Activated CD4-positive, alpha-beta memory T cell treated with anti-CD3 and anti-CD28 coated beads for 36 hours (primary cell): ENCODE measurements around the gene ZNF556. TPM values are rescaled to one million over a fixed set of nuclear protein-coding genes. Genes with fewer than 3 reads are reported as not detected.
"Not testable (repeated sequence)": the region's sequence is repeated elsewhere in the genome, so short reads cannot be mapped to it uniquely, and the experiment has no call there.

ENCODE experiments used
- CTCF ChIA-PET: fragments of 350-600 bp; sonication (Branson Sonifier 250); formaldehyde crosslinking; loops from one replicate; lab custom pipeline; 2021; ENCODE audit warnings: antibody characterized with exemption, inconsistent platforms; lab: Charles Lee
- POLR2A ChIA-PET: fragments of 350-600 bp; sonication (Branson Sonifier 250); formaldehyde crosslinking; loops from one replicate; lab custom pipeline; 2021; ENCODE audit warnings: antibody characterized with exemption; lab: Charles Lee
- DNase-seq: peaks from one replicate; pipeline ENCODE4 v3.0.0-alpha.2; 2020
- H3K27ac Mint-ChIP-seq: one replicate; pipeline ENCODE4 v1.8.0; 2021; ENCODE audit warnings: mixed read lengths
- H3K27me3 Mint-ChIP-seq: one replicate; pipeline ENCODE4 v1.8.0; 2021; ENCODE audit warnings: mixed read lengths
- H3K36me3 Mint-ChIP-seq: one replicate; pipeline ENCODE4 v1.8.0; 2021; ENCODE audit warnings: mixed read lengths
- H3K4me1 Mint-ChIP-seq: one replicate; pipeline ENCODE4 v1.8.0; 2021; ENCODE audit warnings: low read depth, mixed read lengths
- H3K4me3 Mint-ChIP-seq: one replicate; pipeline ENCODE4 v1.8.0; 2021; ENCODE audit warnings: mild to moderate bottlenecking, mixed read lengths
- H3K9me3 Mint-ChIP-seq: one replicate; pipeline ENCODE4 v1.8.0; 2021; ENCODE audit warnings: mixed read lengths
- intact Hi-C: fragments of 100-400 bp; cut with micrococcal nuclease; formaldehyde crosslinking; loops from one replicate; pipeline ENCODE4 v1.15.1; 2023
- total RNA-seq, 2 experiments: library from RNA; stranded (reverse); gene quantifications; one replicate each; pipeline ENCODE4 v1.2.3, GENCODE V29; 2021

The ZNF556 gene
- total RNA-seq, 2 experiments from 2014 or later: not detected

DNA sequence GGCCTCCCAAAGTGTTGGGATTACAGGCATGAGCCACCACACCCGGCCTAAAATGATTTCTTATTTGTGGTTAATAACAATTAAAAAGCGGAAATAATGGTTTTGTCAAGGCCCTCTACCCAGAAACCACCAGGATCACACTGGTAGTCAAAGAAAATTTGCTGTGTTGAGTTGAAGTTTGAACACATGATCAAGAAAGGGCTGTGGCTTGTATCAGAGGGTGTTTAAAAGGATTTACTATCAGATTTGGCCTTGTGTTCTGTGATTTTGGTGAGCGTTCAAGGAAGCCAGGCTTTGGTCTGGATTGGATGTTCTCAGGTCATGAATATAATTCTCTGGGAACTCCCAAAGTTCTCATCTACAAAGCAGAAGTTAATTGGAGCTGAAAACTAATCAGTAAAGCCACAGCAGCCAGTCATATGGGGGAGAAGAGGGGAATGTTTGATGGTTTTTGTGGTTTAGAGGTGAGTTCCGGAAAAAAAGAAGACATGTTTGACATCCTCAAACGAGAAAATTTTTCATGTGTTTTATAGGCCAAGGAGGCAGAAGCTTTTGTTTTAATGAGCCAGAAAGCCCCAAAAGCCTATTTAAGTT lies 10.6 kb upstream of the ZNF556 start:
- no peak for DNase-seq
- POLR2A ChIA-PET: interaction anchor here (1.8 kb wide), 1 partner anchor 78 kb away, joined by 5 read pairs; no protein-coding TSS in a partner anchor
- CTCF ChIA-PET: interaction anchor here (0.9 to 1.3 kb wide), 3 partner anchors 15 to 179 kb away, joined by 3 to 5 read pairs (median 3); partner anchors contain the start of gene ZNF555
- H3K27ac Mint-ChIP-seq: peak overlapping the region; percentile 64
- peaks cover 46% of the 10 kb centered on the region for H3K9me3 Mint-ChIP-seq
- no peaks in the 10 kb centered on the region for H3K27me3 Mint-ChIP-seq
- peaks cover 40% of the 10 kb centered on the region for H3K36me3 Mint-ChIP-seq
- no peak overlapping the region for H3K4me3 Mint-ChIP-seq
- intact Hi-C loops: no loop called here
- peaks cover 17% of the 10 kb centered on the region for H3K4me1 Mint-ChIP-seq

DNA sequence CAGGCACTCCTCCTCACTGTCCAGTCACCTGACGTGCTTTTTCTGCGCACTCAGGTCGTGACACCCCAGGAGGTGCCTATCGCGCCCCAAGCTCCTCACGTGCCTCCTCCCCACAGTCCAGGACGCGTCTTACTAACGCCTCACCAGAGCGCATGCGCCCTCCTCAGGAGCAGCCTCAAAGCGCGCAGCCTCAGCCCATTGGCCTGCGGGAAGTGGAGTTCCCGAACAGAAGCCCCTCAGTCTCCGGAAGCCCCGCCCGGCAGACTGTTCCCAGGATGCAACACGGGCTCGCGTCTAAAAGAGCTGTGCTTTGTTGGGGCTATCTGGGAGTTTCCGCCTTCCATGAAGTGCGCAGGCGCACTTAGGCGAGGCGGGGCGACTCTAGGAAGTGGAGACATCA lies 8.3 kb upstream of the ZNF556 start:
- Mint-ChIP-seq H3K27ac (no peak overlapping the region), H3K4me1 (peaks cover 17% of the 10 kb centered on the region), H3K4me3 (no peak overlapping the region), H3K9me3 (peaks cover 23% of the 10 kb centered on the region), H3K27me3 (no peaks in the 10 kb centered on the region), H3K36me3 (peaks cover 17% of the 10 kb centered on the region)
- intact Hi-C loops: no loop called here
- CTCF ChIA-PET: interaction anchor here (1.0 kb wide), 1 partner anchor 18 kb away, joined by 4 read pairs; the partner anchor contains the start of gene ZNF555
- DNase-seq: no peak
- POLR2A ChIA-PET: no interaction called here

DNA sequence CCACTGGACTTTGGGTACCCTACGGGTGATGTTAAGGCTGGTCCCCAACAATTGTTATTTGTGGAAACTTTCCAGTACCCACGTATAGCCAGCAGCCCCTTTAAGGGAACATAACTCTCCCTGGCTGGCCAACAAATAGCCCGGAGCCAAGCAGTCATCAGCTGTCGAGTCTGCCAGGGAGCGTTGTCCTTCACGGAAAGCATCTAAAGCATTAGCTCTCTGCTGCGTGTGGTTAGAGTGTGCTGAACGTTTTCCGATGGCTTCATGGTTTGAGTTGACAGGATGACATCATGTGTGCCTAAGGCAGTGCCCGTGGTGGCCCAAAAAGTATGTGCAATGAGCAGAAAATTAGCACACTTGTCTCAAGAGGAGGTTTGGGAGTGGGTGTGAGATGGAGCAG lies 3.3 kb upstream of the ZNF556 start:
- H3K4me3 Mint-ChIP-seq: no peak overlapping the region
- H3K27me3 Mint-ChIP-seq: peaks cover 5% of the 10 kb centered on the region
- H3K27ac Mint-ChIP-seq: no peak overlapping the region
- no peak for DNase-seq
- H3K36me3 Mint-ChIP-seq: no peaks in the 10 kb centered on the region
- ChIA-PET POLR2A (no interaction called here), CTCF (no interaction called here)
- intact Hi-C loops: no loop called here
- H3K9me3 Mint-ChIP-seq: no peaks in the 10 kb centered on the region
- no peaks in the 10 kb centered on the region for H3K4me1 Mint-ChIP-seq

DNA sequence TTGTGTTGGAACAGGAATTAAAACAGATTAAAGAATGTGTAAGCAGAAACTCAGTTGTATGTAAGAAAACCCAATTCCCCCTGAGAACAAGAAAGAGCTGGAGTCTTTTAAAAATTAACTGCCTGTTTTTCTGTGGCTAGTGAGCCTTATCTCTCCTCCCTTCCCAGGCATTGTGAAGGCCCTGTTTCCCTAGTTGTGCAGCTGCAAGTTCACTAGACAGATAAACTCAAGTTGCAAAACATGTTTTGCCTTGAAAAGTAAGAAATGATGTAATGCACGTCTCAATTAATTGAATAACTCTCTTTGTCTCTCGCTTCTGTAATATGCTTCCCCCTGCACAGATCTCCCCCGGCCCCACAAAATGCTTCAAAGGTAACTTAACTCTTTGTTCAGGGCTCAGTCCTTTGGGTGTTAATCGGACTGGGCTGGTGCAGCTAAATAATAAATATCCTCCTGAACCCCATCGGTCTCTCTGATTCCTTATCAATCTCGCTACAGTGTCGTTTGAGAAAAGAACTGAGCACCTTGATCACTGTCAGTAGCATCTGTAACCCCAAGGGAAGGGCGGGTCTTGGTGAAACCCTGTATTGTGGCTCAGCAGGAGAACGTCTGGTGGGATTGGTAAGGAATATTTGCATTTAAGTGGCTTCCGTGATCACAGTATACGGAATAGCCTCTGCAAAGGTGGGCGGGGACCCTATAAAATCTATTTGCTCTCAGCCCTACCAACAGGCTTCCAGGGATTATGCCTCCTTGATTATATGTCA lies 1.6 kb upstream of the ZNF556 start:
- ChIA-PET POLR2A (no interaction called here), CTCF (no interaction called here)
- intact Hi-C loops: no loop called here
- no peaks in the 10 kb centered on the region for H3K4me1 Mint-ChIP-seq
- H3K9me3 Mint-ChIP-seq: no peaks in the 10 kb centered on the region
- no peak for DNase-seq
- H3K36me3 Mint-ChIP-seq: no peaks in the 10 kb centered on the region
- peaks cover 5% of the 10 kb centered on the region for H3K27me3 Mint-ChIP-seq
- H3K27ac Mint-ChIP-seq: no peak overlapping the region
- no peak overlapping the region for H3K4me3 Mint-ChIP-seq

DNA sequence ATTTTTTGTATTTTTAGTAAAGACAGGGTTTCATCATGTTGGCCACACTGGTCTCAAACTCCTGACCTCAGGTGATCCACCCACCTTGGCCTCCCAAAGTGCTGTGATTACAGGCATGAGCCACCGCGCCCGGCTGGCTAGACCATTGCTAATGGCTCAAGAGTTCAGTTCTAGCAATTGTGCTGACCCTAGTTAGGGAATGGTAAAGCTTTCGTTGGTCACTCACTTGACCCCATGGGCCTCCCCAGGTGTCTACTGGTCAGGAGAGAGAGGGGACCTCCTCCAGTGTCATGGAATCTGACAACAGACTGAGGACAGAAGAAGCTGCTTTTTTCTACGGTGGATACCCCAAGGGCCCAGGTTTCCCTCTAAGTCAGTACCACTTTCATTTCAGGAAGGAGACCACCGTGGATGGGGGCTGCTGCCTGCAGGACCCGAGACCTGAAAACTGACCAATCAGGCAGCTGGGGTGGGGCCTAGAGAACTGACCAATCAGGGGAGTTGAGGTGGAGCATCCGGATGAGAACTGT lies 575 bp upstream of the ZNF556 start:
- Mint-ChIP-seq H3K27me3 (peaks cover 5% of the 10 kb centered on the region), H3K27ac (no peak overlapping the region)
- CTCF ChIA-PET: interaction anchor here (1.0 to 1.8 kb wide), 2 partner anchors 21 to 218 kb away, joined by 3 to 6 read pairs; no protein-coding TSS in a partner anchor

DNA sequence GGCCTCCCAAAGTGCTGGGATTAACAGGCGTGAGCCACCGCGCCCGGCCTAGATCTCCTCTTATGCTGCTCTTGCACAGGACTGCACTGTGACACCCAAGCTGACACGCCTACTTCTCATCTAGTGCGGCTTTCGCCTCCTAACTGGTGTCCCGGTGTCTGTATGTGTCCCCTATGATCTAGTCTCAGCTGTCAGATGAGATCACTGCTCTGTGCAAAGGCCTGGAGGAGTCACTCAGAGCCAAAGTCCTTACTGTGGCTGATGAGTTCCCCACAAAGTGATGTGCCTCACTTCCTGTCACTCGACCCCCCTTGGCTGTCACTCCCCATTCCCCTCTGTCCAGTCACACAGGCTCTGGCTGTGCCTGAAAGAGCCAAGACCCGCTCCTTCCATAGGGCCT lies 2.5 kb downstream of the ZNF556 start:
- Mint-ChIP-seq H3K9me3 (no peaks in the 10 kb centered on the region), H3K27ac (no peak overlapping the region), H3K36me3 (no peaks in the 10 kb centered on the region), H3K4me1 (no peaks in the 10 kb centered on the region), H3K4me3 (no peak overlapping the region), H3K27me3 (peaks cover 5% of the 10 kb centered on the region)
- POLR2A ChIA-PET: no interaction called here
- CTCF ChIA-PET: interaction anchor here (1.3 to 2.2 kb wide), 2 partner anchors 18 to 221 kb away, joined by 4 to 16 read pairs; no protein-coding TSS in a partner anchor
- intact Hi-C loops: loop anchor here (10.0 kb wide), 1 partner anchor 45 kb away; no protein-coding TSS in a partner anchor
- DNase-seq: no peak

More for the DNA sequence above, 575 bp upstream of the ZNF556 start:
- Mint-ChIP-seq H3K36me3 (no peaks in the 10 kb centered on the region), H3K4me3 (no peak overlapping the region), H3K9me3 (no peaks in the 10 kb centered on the region), H3K4me1 (no peaks in the 10 kb centered on the region)
- intact Hi-C loops: no loop called here
- POLR2A ChIA-PET: no interaction called here
- no peak for DNase-seq

DNA sequence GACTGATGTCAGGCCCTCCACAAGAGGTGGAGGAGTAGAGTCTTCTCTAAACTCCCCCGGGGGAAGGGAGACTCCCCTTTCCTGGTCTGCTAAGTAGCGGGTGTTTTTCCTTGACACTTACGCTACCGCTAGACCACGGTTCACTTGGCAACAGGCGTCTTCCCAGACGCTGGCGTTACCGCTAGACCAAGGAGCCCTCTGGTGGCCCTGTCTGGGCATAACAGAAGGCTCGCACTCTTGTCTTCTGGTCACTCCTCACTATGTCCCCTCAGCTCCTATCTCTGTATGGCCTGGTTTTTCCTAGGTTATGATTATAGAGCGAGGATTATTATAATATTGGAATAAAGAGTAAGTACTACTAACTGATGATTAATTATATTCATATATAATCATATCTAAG lies 5.0 kb downstream of the ZNF556 start:
- intact Hi-C loops: loop anchor here (2.0 to 10.0 kb wide), 2 partner anchors 47 to 223 kb away; no protein-coding TSS in a partner anchor
- H3K27me3 Mint-ChIP-seq, H3K4me3 Mint-ChIP-seq, H3K36me3 Mint-ChIP-seq, H3K27ac Mint-ChIP-seq, DNase-seq, H3K4me1 Mint-ChIP-seq: not testable (repeated sequence)
- POLR2A ChIA-PET: interaction anchor here (0.7 kb wide), 1 partner anchor 150 kb away, joined by 5 read pairs; no protein-coding TSS in a partner anchor
- H3K9me3 Mint-ChIP-seq: peaks cover 14% of the 10 kb centered on the region
- CTCF ChIA-PET: interaction anchor here (0.6 to 3.3 kb wide), 4 partner anchors 11 to 224 kb away, joined by 3 to 19 read pairs (median 3); no protein-coding TSS in a partner anchor

DNA sequence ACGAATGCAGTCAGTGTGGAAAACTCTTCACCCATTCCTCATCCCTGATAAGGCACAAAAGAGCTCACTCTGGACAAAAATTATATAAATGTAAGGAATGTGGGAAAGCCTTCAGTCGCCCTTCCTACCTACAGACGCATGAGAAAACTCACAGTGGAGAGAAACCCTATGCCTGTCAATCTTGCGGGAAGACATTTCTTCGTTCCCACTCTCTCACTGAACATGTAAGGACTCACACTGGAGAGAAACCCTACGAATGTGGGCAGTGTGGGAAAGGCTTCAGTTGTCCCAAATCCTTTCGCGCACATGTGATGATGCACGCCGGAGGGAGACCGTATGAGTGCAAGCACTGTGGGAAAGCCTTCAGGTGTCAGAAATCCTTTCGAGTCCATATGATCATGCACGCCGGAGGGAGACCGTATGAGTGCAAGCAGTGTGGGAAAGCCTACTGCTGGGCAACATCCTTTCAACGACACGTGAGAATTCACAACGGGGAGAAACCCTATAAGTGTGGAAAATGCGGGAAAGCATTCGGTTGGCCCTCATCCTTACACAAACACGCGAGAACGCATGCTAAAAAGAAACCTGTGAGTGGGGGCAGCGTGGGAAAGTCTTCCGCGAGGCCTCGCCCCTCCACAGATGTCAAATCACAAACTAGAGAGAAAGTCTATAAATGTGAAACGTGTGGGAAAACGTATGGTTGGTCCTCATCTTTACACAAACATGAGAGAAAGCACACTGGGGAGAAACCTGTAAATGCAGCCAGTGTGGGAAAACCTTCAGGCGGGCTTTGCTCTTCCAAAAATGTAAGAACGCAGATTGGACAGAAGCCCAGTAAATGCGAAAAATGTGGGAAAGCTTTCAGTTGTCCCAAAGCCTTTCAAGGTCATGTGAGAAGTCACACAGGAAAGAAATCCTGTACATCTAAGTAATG lies 10.5 kb downstream of the ZNF556 start:
- CTCF ChIA-PET: no interaction called here
- POLR2A ChIA-PET: no interaction called here
- no peak for DNase-seq
- intact Hi-C loops: loop anchor here (10.0 kb wide), 1 partner anchor 53 kb away; no protein-coding TSS in a partner anchor
- Mint-ChIP-seq H3K27ac (no peak overlapping the region), H3K36me3 (peaks cover 10% of the 10 kb centered on the region), H3K27me3 (no peaks in the 10 kb centered on the region), H3K9me3 (peaks cover 30% of the 10 kb centered on the region), H3K4me3 (no peak overlapping the region), H3K4me1 (no peaks in the 10 kb centered on the region)

DNA sequence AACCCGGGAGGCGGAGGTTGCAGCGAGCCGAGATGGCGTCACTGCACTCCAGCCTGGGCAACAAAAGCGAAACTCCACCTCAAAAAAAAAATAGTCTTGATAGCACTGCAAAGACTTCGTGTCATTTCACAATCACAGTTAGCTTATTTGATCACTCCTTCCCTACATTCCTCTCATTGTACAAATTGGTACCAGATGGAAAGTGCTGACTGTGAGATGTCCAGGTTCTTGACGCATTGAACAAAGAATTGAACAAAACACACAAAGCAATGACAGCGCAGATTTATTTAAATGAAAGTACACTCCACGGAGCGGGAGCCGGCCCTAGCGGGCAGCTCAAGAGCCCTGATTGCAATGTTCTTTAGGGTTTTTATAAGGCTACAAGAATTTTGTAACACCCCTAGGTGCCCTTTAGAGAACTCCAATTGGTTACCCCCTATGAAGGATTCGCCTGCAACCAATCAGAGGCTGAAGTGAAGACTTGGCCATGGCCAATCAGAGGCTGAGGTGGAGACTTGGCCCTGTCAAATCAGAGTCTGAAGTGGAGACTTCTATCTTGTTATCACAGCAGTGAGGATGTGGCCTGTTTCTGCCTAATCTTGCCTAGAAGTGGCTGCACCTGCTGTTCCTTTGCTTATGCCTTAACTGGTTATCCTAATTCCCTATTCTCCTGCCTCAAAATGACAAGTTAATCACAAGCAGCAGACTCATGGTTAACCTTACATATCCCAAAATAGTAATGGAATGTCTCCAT lies 16.7 kb downstream of the ZNF556 start:
- peaks cover 3% of the 10 kb centered on the region for H3K9me3 Mint-ChIP-seq
- H3K4me3 Mint-ChIP-seq: no peak overlapping the region
- H3K27ac Mint-ChIP-seq: no peak overlapping the region
- H3K4me1 Mint-ChIP-seq: peaks cover 5% of the 10 kb centered on the region
- intact Hi-C loops: no loop called here
- no peaks in the 10 kb centered on the region for H3K36me3 Mint-ChIP-seq
- no peak for DNase-seq
- CTCF ChIA-PET: interaction anchor here (0.6 to 0.8 kb wide), 2 partner anchors 12 to 67 kb away, joined by 3 read pairs; no protein-coding TSS in a partner anchor
- POLR2A ChIA-PET: no interaction called here
- H3K27me3 Mint-ChIP-seq: no peaks in the 10 kb centered on the region

DNA sequence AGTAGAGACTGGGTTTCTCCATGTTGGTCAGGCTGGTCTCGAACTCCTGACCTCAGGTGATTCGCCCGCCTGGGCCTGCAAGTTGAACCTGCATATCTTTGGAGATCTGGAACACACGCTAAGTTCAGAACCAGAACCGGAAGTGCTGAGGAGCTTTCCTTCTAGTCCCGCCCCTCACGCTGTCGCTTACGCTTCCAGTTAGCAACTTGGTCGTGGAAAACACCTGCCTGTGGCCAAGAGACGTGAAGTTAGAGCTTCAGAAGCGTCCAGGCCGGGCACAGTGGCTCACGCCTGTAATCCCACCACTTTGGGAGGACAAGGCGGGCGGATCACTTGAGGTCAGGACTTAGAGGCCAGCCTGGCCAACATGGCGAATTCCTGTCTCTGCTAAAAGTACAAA lies 18.6 kb downstream of the ZNF556 start:
- intact Hi-C loops: loop anchor here (2.0 to 5.0 kb wide), 2 partner anchors 65 to 217 kb away; no protein-coding TSS in a partner anchor
- Mint-ChIP-seq H3K4me1 (peaks cover 6% of the 10 kb centered on the region), H3K9me3 (no peaks in the 10 kb centered on the region), H3K27me3 (no peaks in the 10 kb centered on the region), H3K36me3 (no peaks in the 10 kb centered on the region), H3K4me3 (no peak overlapping the region), H3K27ac (no peak overlapping the region)
- no peak for DNase-seq
- CTCF ChIA-PET: interaction anchor here (0.6 to 1.2 kb wide), 4 partner anchors 13 to 249 kb away, joined by 3 to 4 read pairs (median 3); no protein-coding TSS in a partner anchor
- POLR2A ChIA-PET: no interaction called here
